ENCODE results near the gene MAGEA8.
"Not testable (repeated sequence)": the region's sequence is repeated elsewhere in the genome, so short reads cannot be mapped to it uniquely, and the experiment has no call there.

The MAGEA8 gene, protein sequence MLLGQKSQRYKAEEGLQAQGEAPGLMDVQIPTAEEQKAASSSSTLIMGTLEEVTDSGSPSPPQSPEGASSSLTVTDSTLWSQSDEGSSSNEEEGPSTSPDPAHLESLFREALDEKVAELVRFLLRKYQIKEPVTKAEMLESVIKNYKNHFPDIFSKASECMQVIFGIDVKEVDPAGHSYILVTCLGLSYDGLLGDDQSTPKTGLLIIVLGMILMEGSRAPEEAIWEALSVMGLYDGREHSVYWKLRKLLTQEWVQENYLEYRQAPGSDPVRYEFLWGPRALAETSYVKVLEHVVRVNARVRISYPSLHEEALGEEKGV

GRCh38 chrX:149881081-149881711, at the start of gene MAGEA8:
Gene MAGEA8 (plus strand): TSS chrX:149881183. CDS start chrX:149884273, 3,090 bp downstream.
- in situ Hi-C loops (cut with HindIII; ENCODE audit: low pct_ligation_motif_present, low pct_unique_long_range_greater_than_20kb, low sequenced_read_pairs), result no loop called here
- no peak for DNase-seq

GRCh38 chrX:149831473-149831872, 49.5 kb upstream of the MAGEA8 start:
- in situ Hi-C loops (cut with HindIII; ENCODE audit: low pct_ligation_motif_present, low pct_unique_long_range_greater_than_20kb, low sequenced_read_pairs), result no loop called here
- no peak for DNase-seq

- DNase-seq; in situ Hi-C loops (cut with HindIII; ENCODE audit: low pct_ligation_motif_present, low pct_unique_long_range_greater_than_20kb, low sequenced_read_pairs): not testable (repeated sequence)
Observed at GRCh38 chrX:149836728-149837127, 44.3 kb upstream of the MAGEA8 start.

GRCh38 chrX:149837167-149837566, 43.8 kb upstream of the MAGEA8 start:
- DNase-seq, result no peak
- in situ Hi-C loops (cut with HindIII; ENCODE audit: low pct_ligation_motif_present, low pct_unique_long_range_greater_than_20kb, low sequenced_read_pairs), result no loop called here

- in situ Hi-C loops (cut with HindIII; ENCODE audit: low pct_ligation_motif_present, low pct_unique_long_range_greater_than_20kb, low sequenced_read_pairs), result no loop called here
- no peak for DNase-seq
Observed at GRCh38 chrX:149837639-149838038, 43.3 kb upstream of the MAGEA8 start.

DNA sequence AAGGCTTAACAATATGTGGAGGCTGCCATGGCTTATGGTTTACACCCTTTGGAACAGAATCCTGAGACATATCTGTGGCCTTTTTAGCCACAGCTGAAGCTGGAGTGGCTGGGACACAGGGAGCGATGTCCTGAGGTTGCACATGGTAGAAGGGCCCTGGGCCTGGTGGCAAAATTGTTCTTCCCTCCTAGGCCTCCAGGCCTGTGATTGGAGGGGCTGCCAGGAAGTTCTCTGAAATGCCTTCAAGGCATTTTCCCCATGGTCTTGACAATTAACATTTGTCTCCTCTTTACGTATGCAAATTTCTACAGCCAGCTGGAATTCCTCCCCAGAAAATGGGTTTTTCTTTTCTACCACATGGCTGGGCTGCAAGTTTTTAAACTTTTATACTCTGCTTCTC, 39.1 kb upstream of the MAGEA8 start:
- in situ Hi-C loops (cut with HindIII; ENCODE audit: low pct_ligation_motif_present, low pct_unique_long_range_greater_than_20kb, low sequenced_read_pairs), result no loop called here
- DNase-seq, result no peak

DNA sequence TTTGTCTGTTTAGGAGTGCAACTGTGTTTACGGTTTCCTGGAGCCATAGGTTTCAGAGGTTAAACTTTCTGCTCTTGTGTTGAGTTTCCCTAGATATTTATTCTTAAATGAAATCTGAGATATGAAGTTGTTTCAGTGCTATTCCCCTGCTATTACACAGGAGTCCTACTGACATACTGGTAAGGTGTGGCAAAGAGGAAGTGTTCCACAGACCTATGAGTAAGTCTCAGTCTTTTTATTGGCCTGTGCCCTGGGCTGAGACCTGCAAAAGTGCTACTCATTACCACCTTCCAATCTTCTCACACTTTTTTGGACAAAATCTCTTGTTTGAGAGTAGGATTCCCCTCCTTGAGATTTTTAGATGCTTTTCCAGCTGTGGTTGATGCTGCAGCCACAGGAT, 35.6 kb upstream of the MAGEA8 start:
- DNase-seq, result no peak
- in situ Hi-C loops (cut with HindIII; ENCODE audit: low pct_ligation_motif_present, low pct_unique_long_range_greater_than_20kb, low sequenced_read_pairs), result no loop called here

GRCh38 chrX:149846789-149847188, 34.2 kb upstream of the MAGEA8 start:
- in situ Hi-C loops (cut with HindIII; ENCODE audit: low pct_ligation_motif_present, low pct_unique_long_range_greater_than_20kb, low sequenced_read_pairs), result no loop called here
- DNase-seq, result no peak

DNA sequence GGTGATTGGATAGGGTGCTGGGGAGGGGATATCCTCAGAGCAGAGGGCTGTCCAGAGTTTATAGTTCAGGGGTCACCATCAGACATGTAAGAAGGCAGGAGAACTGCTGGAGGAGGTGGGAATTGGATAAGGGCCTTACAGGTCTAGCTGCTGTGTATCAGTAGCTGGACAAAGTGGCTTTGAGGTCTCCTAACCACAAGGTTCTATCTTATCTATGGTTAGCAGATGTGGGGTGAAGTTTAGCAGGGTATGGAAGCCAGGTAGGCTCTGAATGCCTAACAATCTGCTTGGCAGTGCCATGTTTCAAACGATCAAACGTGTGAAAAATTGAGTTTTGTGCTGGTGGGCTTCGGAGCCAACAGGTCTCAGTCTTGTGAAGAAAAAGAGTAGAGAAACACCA, 32.1 kb upstream of the MAGEA8 start:
- in situ Hi-C loops (cut with HindIII; ENCODE audit: low pct_ligation_motif_present, low pct_unique_long_range_greater_than_20kb, low sequenced_read_pairs), result no loop called here
- DNase-seq, result no peak

GRCh38 chrX:149849787-149850186, 31.2 kb upstream of the MAGEA8 start:
- DNase-seq, result no peak
- in situ Hi-C loops (cut with HindIII; ENCODE audit: low pct_ligation_motif_present, low pct_unique_long_range_greater_than_20kb, low sequenced_read_pairs), result no loop called here

DNA sequence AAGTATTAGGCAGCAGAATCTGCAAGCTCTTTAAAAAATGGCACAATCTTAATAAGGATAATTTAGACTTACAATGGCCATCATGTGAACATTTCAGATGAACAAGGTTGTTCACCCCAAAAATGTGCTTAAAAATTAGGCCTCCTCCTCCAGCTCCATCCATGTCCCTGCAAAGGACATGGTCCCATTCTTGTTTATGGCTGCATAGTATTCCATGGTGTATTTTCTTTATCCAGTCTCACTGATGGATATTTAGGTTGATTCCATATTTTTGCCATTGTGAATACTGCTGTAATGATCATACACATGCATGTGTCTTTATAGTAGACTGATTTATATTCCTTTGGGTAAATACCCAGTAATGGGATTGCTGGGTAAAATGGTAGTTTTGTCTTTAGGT, 29.1 kb upstream of the MAGEA8 start:
- in situ Hi-C loops (cut with HindIII; ENCODE audit: low pct_ligation_motif_present, low pct_unique_long_range_greater_than_20kb, low sequenced_read_pairs), result no loop called here
- no peak for DNase-seq

- in situ Hi-C loops (cut with HindIII; ENCODE audit: low pct_ligation_motif_present, low pct_unique_long_range_greater_than_20kb, low sequenced_read_pairs), result no loop called here
- no peak for DNase-seq
Observed at GRCh38 chrX:149853925-149854324, 27.1 kb upstream of the MAGEA8 start.

DNA sequence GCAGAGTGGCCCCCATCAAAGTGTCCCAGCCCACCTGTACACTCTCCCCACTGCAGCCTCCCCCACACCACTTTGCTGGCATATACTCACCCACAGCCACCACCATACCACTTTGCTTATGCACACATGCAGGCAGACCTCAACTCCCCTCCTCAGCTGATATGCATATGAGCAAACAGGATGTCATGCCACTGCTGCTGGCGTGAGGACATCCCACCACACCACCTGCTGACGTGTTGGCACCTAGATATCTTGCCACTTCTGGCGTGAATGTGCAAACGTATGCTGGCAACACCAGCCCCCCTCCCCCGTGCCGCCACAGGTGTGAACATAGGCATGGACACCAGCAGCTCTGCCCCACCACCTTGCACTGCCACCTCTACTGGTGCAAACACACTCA, 22.4 kb upstream of the MAGEA8 start:
- in situ Hi-C loops (cut with HindIII; ENCODE audit: low pct_ligation_motif_present, low pct_unique_long_range_greater_than_20kb, low sequenced_read_pairs), result no loop called here
- DNase-seq, result no peak

DNA sequence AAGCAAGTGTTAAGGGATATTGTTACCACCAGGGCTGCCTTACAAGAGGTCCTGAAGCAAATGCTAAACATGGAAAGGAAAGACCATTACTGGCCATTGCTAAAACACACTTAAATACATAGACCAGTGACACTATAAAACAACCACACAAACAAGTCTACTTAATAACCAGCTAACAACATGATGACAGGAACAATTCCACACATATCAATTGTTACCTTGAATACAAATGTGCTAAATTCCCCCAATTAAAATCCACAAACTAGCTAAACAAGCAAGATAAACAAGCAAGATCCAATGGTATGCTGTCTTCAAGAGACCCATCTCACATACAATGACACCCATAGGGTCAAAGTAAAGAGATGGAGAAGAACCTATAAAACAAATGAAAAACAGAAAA, 20.5 kb upstream of the MAGEA8 start:
- no peak for DNase-seq
- in situ Hi-C loops (cut with HindIII; ENCODE audit: low pct_ligation_motif_present, low pct_unique_long_range_greater_than_20kb, low sequenced_read_pairs), result no loop called here

GRCh38 chrX:149865390-149865789, 15.6 kb upstream of the MAGEA8 start:
- DNase-seq, result no peak
- in situ Hi-C loops (cut with HindIII; ENCODE audit: low pct_ligation_motif_present, low pct_unique_long_range_greater_than_20kb, low sequenced_read_pairs), result no loop called here

DNA sequence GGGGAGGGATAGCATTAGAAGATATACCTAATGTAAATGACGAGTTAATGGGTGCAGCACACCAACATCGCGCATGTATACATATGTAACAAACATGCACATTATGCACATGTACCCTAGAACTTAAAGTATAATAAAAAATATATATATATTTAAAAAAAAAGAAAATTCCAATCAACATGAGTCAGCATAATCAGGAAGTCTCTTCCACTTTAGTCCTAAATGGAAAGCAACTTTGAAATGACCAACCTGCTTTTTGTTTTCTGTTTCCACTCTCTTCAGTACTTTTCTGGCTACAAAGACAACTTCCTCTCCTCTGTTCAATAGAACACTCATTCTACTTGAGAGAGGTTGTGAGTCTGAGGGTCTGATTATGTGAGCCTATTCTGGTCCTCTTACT, 13.5 kb upstream of the MAGEA8 start:
- no peak for DNase-seq
- in situ Hi-C loops (cut with HindIII; ENCODE audit: low pct_ligation_motif_present, low pct_unique_long_range_greater_than_20kb, low sequenced_read_pairs), result no loop called here

DNA sequence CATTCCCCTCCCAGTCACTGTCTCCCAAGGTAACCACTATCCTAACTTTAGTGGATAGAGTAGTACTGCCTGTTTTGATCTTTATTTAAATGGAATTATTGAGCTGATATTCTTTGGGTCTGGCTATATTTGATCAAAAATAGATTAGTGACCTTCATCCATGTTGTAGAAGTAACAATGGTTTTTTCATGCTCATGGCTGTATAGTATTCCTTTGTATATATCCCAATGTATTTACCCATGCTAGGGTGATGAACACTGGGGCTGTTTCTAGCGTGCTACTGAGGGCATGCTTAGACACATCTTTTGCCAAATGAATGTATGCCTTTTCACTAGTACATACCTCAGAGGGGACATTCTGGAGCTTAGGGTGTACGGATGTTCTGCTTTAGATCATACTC, 10.1 kb upstream of the MAGEA8 start:
- in situ Hi-C loops (cut with HindIII; ENCODE audit: low pct_ligation_motif_present, low pct_unique_long_range_greater_than_20kb, low sequenced_read_pairs), result no loop called here
- no peak for DNase-seq

GRCh38 chrX:149871433-149871832, 9.6 kb upstream of the MAGEA8 start:
- no peak for DNase-seq
- in situ Hi-C loops (cut with HindIII; ENCODE audit: low pct_ligation_motif_present, low pct_unique_long_range_greater_than_20kb, low sequenced_read_pairs), result no loop called here

GRCh38 chrX:149871940-149872339, 9.0 kb upstream of the MAGEA8 start:
- peak; percentile 6 for DNase-seq
- in situ Hi-C loops (cut with HindIII; ENCODE audit: low pct_ligation_motif_present, low pct_unique_long_range_greater_than_20kb, low sequenced_read_pairs), result no loop called here

- in situ Hi-C loops (cut with HindIII; ENCODE audit: low pct_ligation_motif_present, low pct_unique_long_range_greater_than_20kb, low sequenced_read_pairs), result no loop called here
- no peak for DNase-seq
Observed at GRCh38 chrX:149877157-149877556, 3.8 kb upstream of the MAGEA8 start.
